ENCODE measurements around the gene TRMT13.

TRMT13 gene, protein sequence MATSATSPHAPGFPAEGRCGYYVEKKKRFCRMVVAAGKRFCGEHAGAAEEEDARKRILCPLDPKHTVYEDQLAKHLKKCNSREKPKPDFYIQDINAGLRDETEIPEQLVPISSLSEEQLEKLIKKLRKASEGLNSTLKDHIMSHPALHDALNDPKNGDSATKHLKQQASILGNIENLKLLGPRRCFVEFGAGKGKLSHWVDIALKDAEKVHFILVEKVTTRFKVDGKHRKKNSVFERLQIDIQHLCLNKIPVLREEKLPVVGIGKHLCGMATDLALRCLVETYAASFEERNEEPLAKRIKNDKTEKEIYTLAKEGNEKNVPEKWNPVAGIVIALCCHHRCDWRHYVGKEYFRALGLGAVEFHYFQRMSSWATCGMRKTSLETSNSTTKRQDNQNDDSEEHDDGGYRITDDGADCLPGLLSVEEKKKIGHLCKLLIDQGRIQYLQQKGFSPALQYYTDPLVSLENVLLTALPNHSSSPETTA

DNA sequence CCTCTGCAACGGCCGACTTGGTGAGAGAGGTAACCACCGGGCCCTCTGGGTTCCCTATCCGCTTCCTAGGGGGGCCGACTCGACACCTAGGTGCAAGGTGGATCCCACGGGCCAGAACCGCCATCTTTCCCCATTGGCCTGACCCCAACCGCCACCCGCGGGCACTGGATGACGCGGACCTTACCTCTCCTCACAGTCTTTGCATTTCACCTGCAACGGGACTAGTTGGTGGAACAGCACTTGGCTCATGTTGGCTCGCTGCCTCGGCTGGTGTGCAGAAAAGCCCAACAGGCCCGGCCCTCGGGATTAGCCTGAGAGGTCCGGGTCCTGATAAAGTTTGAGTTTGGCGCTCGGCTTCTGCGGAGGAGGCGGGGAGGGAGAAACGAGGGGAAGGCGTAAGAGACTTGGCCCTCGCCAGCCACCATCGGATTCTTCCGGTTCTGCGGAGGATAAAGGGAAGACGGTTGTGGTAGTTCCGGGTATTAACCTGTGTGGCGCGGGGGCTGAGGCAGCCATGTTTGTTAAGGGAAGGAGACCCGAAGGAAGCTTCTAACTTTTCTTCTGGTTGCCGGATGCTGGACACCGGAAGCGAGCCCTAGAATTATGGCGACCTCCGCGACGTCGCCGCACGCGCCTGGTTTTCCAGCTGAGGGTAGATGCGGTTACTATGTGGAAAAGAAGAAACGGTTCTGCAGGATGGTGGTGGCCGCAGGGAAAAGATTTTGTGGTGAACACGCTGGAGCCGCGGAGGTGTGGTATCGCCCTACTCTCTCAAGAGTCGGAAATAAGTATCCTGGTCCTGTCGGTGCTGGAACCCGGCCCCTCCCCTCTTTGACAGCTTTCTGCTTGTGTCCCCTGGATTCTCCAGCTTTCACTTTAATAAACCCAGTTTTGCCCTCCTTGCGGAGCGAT, at the start of gene TRMT13, which contains the start of gene SASS6:
TSS of gene TRMT13 (plus strand) at position 598 of the 912 bp plus-strand sequence. CDS start at position 604, 6 bp downstream.
TSS of gene SASS6 (minus strand) at position 365 of the 912 bp plus-strand sequence. CDS start at position 249, 116 bp downstream.
- DNase-seq (ENCODE audit: low read depth), result peak; percentile 83

- no peak for DNase-seq (ENCODE audit: low read depth)
Measured at GRCh38 chr1:100087396-100087795, 45.6 kb upstream of the TRMT13 start.

- DNase-seq (ENCODE audit: low read depth), result no peak
Measured at GRCh38 chr1:100089082-100089481, 43.9 kb upstream of the TRMT13 start.

DNA sequence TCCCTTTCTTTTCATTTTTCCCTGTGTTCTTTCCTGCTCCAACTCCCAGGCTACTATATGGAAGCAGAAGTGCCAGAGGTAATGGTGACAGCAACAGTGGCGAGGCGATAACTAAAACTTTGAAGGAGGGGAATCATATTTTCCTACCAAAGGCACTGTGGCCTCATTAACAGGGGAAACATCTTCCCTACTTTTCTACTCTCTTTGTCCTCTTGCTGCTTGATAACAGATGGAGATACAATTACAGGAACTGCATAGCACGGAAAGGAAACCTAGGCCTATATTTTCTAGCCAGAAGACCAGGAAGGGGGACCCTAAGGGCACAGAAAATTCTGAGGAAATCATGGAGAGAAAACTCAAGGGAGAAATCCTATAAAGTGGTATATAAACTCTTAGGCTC, 42.5 kb upstream of the TRMT13 start:
- DNase-seq (ENCODE audit: low read depth), result no peak

DNA sequence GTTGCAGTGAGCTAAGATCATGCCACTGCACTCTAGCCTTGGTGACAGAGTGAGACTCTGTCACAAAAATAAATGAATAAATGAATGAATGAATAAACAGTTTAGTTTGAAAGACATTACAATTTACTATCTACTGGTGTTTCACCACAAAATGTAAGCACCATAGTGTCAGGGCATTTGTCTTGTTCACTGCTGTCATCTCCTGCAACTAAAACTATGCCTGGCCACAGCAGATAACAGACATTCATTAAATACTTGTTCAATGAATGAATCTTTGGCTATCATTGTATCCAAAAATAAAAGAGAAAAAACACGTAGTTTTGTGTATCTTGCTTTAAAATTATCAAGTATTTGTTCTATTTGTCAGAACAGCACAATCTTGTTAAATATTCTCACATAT, 32.8 kb upstream of the TRMT13 start:
- DNase-seq (ENCODE audit: low read depth), result no peak

GRCh38 chr1:100101564-100101963, 31.4 kb upstream of the TRMT13 start:
- DNase-seq (ENCODE audit: low read depth), result no peak

DNA sequence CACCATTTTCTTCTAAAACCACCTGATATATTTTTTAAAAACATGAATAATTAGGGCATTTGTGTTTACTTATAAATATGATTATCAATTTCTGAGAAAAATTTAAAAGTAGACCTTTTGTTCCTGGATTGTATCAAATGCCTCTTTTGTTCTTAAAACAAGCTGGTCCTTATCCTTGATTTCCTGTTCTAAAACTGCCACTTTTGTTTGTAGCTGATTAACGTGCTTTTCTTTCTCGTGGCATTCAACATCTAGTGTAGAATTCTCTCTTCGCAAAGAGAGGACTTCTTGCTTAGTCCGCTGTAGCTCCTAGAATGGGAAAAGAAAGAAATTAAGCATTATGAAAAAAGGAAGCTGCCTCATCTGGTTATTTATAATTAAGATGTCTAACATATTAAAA, 25.3 kb upstream of the TRMT13 start:
- DNase-seq (ENCODE audit: low read depth), result no peak

DNA sequence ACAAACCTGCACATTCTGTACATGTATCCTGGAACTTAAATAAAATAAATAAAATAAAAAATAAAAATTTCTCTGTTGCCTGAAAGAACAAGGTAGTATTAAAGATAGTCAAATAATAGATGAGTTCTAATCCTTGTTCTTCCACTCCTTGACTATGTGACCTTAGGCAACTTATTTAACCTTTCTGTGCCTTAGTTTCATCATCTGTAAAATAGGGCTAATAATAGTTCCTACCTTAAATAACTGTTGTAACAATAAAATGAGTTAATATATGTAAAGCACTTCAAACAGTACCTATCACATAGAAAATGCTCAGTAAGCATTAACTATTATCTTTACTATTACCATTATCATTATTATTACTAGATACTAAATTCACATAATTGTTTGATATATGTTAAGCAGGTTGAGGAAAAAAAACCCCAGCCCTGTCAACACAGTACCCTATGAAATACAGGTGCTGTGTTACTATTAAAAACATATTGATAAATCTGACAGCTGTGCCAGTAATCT, 23.4 kb upstream of the TRMT13 start:
- DNase-seq (ENCODE audit: low read depth), result no peak

GRCh38 chr1:100115524-100115923, 17.4 kb upstream of the TRMT13 start:
- no peak for DNase-seq (ENCODE audit: low read depth)

- no peak for DNase-seq (ENCODE audit: low read depth)
Measured at GRCh38 chr1:100122177-100122576, 10.8 kb upstream of the TRMT13 start.

- DNase-seq (ENCODE audit: low read depth), result no peak
Measured at GRCh38 chr1:100127226-100127625, 5.7 kb upstream of the TRMT13 start.

- no peak for DNase-seq (ENCODE audit: low read depth)
Measured at GRCh38 chr1:100130552-100131077, 2.3 kb upstream of the TRMT13 start.

DNA sequence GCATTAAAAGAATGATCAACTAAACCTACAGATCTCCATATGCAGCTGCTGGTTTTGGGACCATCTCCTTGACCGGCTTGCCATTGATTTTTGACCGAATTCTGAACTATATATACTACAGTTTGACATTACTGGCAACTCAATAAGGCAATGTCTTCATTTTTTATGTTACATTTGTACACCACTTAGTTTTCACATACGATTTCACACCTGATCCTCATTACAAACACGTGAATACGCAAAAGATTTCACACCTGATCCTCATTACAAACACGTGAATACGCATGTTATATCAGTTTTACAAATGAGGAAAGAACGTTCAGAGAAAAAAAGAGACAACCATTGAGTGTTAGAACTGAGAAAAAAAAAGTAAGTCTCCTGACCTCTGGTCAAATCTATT, 1.3 kb upstream of the TRMT13 start:
- DNase-seq (ENCODE audit: low read depth), result no peak

GRCh38 chr1:100134872-100135271, 1.9 kb downstream of the TRMT13 start:
- no peak for DNase-seq (ENCODE audit: low read depth)

GRCh38 chr1:100137602-100138001, 4.6 kb downstream of the TRMT13 start:
- no peak for DNase-seq (ENCODE audit: low read depth)

GRCh38 chr1:100141192-100141591, 8.2 kb downstream of the TRMT13 start:
- no peak for DNase-seq (ENCODE audit: low read depth)

DNA sequence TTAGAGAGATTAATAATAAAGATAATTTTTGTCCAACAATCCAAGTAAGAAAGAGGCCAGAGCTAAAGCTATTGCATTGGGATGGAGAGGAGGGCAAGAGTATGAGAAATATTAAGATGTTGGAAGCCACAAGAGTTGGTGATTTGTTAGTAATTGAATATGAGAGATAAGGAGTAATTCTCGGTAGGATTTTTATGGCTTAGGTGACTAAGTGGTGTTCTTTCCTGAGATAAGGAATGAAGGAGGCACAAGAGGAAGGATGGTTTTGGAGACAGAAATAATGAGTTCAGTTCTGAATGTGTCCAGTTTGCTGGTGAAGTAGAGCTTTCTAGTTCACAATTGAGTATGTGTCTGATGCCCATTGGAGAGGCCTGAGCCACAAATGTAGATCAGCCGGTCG, 9.4 kb downstream of the TRMT13 start:
- DNase-seq (ENCODE audit: low read depth), result no peak

DNA sequence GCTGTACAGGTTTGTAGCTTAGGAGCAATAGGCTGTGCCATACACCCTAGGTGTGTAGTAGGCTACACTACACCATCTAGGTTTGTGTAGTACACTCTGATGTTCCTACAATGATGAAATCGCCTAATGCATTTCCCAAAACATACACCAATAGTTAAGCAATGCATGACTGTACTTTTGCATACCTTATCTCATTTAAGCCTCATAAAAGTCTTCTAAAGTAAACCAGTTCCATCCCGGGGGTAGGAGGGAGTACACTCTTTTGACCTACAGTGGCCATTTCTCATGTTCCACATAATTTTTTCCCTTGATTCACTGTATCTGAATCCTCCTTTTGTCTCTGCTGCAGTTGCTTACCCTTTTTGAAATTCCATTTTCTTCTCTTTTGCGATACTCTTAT, 12.2 kb downstream of the TRMT13 start:
- DNase-seq (ENCODE audit: low read depth), result no peak

GRCh38 chr1:100146958-100147357, 14.0 kb downstream of the TRMT13 start:
- DNase-seq (ENCODE audit: low read depth), result no peak

GRCh38 chr1:100147875-100148274, 14.9 kb downstream of the TRMT13 start:
- DNase-seq (ENCODE audit: low read depth), result no peak

GRCh38 chr1:100151679-100152078, 18.7 kb downstream of the TRMT13 start:
- no peak for DNase-seq (ENCODE audit: low read depth)

DNA sequence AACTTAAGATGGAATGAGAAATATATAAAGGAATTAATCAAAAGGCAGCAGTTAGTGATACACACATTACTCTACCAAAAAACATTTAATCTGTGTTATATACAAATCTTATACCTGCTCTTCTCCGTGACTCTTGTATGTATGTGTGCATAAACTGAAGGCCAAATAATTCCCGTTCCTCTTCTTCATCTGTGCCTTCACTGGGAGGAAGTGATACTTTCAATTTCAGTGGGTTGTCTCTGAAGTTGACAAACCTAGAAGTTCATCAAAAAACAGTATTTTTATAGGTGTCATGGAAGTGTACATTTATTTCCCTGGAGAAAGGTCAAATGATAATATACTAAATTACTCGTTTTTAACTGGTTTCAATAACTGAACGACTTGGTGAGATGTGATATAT, 19.3 kb downstream of the TRMT13 start:
- DNase-seq (ENCODE audit: low read depth), result no peak

All from stimulated activated CD8-positive, alpha-beta memory T cell treated with anti-CD3 and anti-CD28 coated beads, Interleukin-12 subunit alpha, Interleukin-12 subunit beta, amount 100 ng/mL, for 4 hours (primary cell).